ENCODE data around the gene OR2M5. TPM values are rescaled to one million over a fixed set of nuclear protein-coding genes. Genes with fewer than 3 reads are reported as not detected.

OR2M5 gene, protein sequence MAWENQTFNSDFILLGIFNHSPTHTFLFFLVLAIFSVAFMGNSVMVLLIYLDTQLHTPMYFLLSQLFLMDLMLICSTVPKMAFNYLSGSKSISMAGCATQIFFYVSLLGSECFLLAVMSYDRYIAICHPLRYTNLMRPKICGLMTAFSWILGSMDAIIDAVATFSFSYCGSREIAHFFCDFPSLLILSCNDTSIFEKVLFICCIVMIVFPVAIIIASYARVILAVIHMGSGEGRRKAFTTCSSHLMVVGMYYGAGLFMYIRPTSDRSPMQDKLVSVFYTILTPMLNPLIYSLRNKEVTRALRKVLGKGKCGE
- not detected for total RNA-seq

- H3K9me3 ChIP-seq (ENCODE audit: control insufficient read depth in 3 of 3, low read length in 3 of 3) = peaks cover 0 to 6% (median 2%) of the 10 kb centered on the region in 3 donors
- H3K4me1 ChIP-seq (ENCODE audit: control insufficient read depth in 3 of 3, insufficient read depth in 3 of 3, low read length in 3 of 3) = no peaks in the 10 kb centered on the region
- H3K9ac ChIP-seq (ENCODE audit: low read depth in 1 of 3, low read length in 3 of 3) = no peak within 1 kb of the TSS
- H3K4me3 ChIP-seq (ENCODE audit: low read length in 3 of 3) = no peak within 1 kb of the TSS
- H3K27me3 ChIP-seq (ENCODE audit: control insufficient read depth in 3 of 3, insufficient read depth in 3 of 3, low read length in 3 of 3) = no peaks in the 10 kb centered on the region
- H3K36me3 ChIP-seq (ENCODE audit: control insufficient read depth in 3 of 3, insufficient read depth in 3 of 3, low read length in 3 of 3) = no peaks in the 10 kb centered on the region
- H3K27ac ChIP-seq (ENCODE audit: low read depth, low read length) = no peak within 1 kb of the TSS
These were observed at the start of gene OR2M5 for GRCh38 chr1:248144513-248145198. Gene OR2M5, plus strand, starts transcription at chr1:248145148. Its CDS starts 0 bp downstream, at chr1:248145148.

DNA sequence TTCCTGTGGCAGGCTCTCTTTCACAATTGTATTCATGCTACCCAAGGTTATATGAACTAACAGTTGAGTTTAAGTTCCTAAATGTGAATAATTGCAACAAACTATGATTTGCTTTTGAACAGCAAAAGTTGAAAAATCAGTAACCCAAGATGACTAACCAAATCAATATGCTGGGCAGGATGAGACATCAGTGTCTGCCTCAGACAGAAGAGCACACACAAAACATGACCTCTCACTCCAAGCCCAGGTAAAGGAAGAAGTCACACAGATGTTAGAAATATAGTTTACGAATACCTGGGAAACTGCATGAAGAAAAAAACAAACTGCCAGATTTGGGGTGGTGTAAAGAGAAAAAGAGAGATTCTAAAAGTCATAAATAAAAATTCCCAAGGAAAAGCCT is 46.4 kb upstream of the OR2M5 start:
- peaks cover 0 to 2% (median 0%) of the 10 kb centered on the region in 3 donors for H3K9me3 ChIP-seq (ENCODE audit: control insufficient read depth in 3 of 3, low read length in 3 of 3)
- no peaks in the 10 kb centered on the region for H3K36me3 ChIP-seq (ENCODE audit: control insufficient read depth in 3 of 3, insufficient read depth in 3 of 3, low read length in 3 of 3)
- no peak overlapping the region for H3K9ac ChIP-seq (ENCODE audit: low read depth in 1 of 3, low read length in 3 of 3)
- no peaks in the 10 kb centered on the region for H3K27me3 ChIP-seq (ENCODE audit: control insufficient read depth in 3 of 3, insufficient read depth in 3 of 3, low read length in 3 of 3)
- no peak overlapping the region for H3K4me3 ChIP-seq (ENCODE audit: low read length in 3 of 3)
- H3K4me1 ChIP-seq (ENCODE audit: control insufficient read depth in 3 of 3, insufficient read depth in 3 of 3, low read length in 3 of 3) = no peaks in the 10 kb centered on the region
- no peak overlapping the region for H3K27ac ChIP-seq (ENCODE audit: low read depth, low read length)

GRCh38 chr1:248102847-248103246 is 42.1 kb upstream of the OR2M5 start:
- H3K36me3 ChIP-seq (ENCODE audit: control insufficient read depth in 3 of 3, insufficient read depth in 3 of 3, low read length in 3 of 3) = no peaks in the 10 kb centered on the region
- no peak overlapping the region for H3K4me3 ChIP-seq (ENCODE audit: low read length in 3 of 3)
- H3K27ac ChIP-seq (ENCODE audit: low read depth, low read length) = no peak overlapping the region
- peaks cover 0 to 2% (median 0%) of the 10 kb centered on the region in 3 donors for H3K9me3 ChIP-seq (ENCODE audit: control insufficient read depth in 3 of 3, low read length in 3 of 3)
- H3K4me1 ChIP-seq (ENCODE audit: control insufficient read depth in 3 of 3, insufficient read depth in 3 of 3, low read length in 3 of 3) = no peaks in the 10 kb centered on the region
- H3K9ac ChIP-seq (ENCODE audit: low read depth in 1 of 3, low read length in 3 of 3) = no peak overlapping the region
- H3K27me3 ChIP-seq (ENCODE audit: control insufficient read depth in 3 of 3, insufficient read depth in 3 of 3, low read length in 3 of 3) = no peaks in the 10 kb centered on the region

DNA sequence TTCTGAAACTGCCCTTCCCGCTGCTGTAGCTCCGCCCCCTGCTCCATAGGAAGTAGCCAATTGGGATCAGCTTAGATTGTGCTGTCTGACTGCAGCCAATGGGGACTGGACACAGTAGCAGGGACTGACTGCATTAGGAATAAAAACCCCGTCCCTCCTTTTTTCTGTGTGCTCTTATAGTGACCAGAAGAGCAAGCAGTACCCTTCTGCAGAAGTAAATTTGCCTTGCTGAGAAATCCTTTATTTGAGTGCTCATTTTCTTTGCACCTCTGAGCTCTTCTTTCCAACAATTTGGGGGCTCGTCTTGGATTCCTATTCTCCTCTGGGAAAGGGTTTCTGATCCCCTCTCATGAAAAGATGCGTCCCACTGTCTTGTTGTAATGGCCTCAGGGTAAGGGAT is 33.8 kb upstream of the OR2M5 start:
- no peak overlapping the region for H3K27ac ChIP-seq (ENCODE audit: low read depth, low read length)
- H3K36me3 ChIP-seq (ENCODE audit: control insufficient read depth in 3 of 3, insufficient read depth in 3 of 3, low read length in 3 of 3) = no peaks in the 10 kb centered on the region
- peaks cover 0 to 14% (median 0%) of the 10 kb centered on the region in 3 donors for H3K9me3 ChIP-seq (ENCODE audit: control insufficient read depth in 3 of 3, low read length in 3 of 3)
- H3K9ac ChIP-seq (ENCODE audit: low read depth in 1 of 3, low read length in 3 of 3) = no peak overlapping the region
- no peaks in the 10 kb centered on the region for H3K4me1 ChIP-seq (ENCODE audit: control insufficient read depth in 3 of 3, insufficient read depth in 3 of 3, low read length in 3 of 3)
- no peaks in the 10 kb centered on the region for H3K27me3 ChIP-seq (ENCODE audit: control insufficient read depth in 3 of 3, insufficient read depth in 3 of 3, low read length in 3 of 3)
- H3K4me3 ChIP-seq (ENCODE audit: low read length in 3 of 3) = no peak overlapping the region

- peaks cover 0 to 14% (median 0%) of the 10 kb centered on the region in 3 donors for H3K9me3 ChIP-seq (ENCODE audit: control insufficient read depth in 3 of 3, low read length in 3 of 3)
- no peak overlapping the region for H3K9ac ChIP-seq (ENCODE audit: low read depth in 1 of 3, low read length in 3 of 3)
These were observed 30.1 kb upstream of the OR2M5 start for GRCh38 chr1:248114890-248115289.

GRCh38 chr1:248127653-248128052 is 17.3 kb upstream of the OR2M5 start:
- H3K4me3 ChIP-seq (ENCODE audit: low read length in 3 of 3) = no peak overlapping the region
- H3K9me3 ChIP-seq (ENCODE audit: control insufficient read depth in 3 of 3, low read length in 3 of 3) = no peaks in the 10 kb centered on the region
- H3K9ac ChIP-seq (ENCODE audit: low read depth in 1 of 3, low read length in 3 of 3) = no peak overlapping the region
- H3K4me1 ChIP-seq (ENCODE audit: control insufficient read depth in 3 of 3, insufficient read depth in 3 of 3, low read length in 3 of 3) = no peaks in the 10 kb centered on the region
- H3K36me3 ChIP-seq (ENCODE audit: control insufficient read depth in 3 of 3, insufficient read depth in 3 of 3, low read length in 3 of 3) = no peaks in the 10 kb centered on the region
- no peak overlapping the region for H3K27ac ChIP-seq (ENCODE audit: low read depth, low read length)
- H3K27me3 ChIP-seq (ENCODE audit: control insufficient read depth in 3 of 3, insufficient read depth in 3 of 3, low read length in 3 of 3) = no peaks in the 10 kb centered on the region

More at GRCh38 chr1:248114890-248115289, 30.1 kb upstream of the OR2M5 start:
- Histone ChIP-seq H3K27ac (ENCODE audit: low read depth, low read length) (no peak overlapping the region), H3K4me1 (ENCODE audit: control insufficient read depth in 3 of 3, insufficient read depth in 3 of 3, low read length in 3 of 3) (no peaks in the 10 kb centered on the region), H3K36me3 (ENCODE audit: control insufficient read depth in 3 of 3, insufficient read depth in 3 of 3, low read length in 3 of 3) (no peaks in the 10 kb centered on the region), H3K27me3 (ENCODE audit: control insufficient read depth in 3 of 3, insufficient read depth in 3 of 3, low read length in 3 of 3) (no peaks in the 10 kb centered on the region), H3K4me3 (ENCODE audit: low read length in 3 of 3) (no peak overlapping the region)

- H3K9me3 ChIP-seq (ENCODE audit: control insufficient read depth in 3 of 3, low read length in 3 of 3) = no peaks in the 10 kb centered on the region
- H3K27me3 ChIP-seq (ENCODE audit: control insufficient read depth in 3 of 3, insufficient read depth in 3 of 3, low read length in 3 of 3) = no peaks in the 10 kb centered on the region
- H3K36me3 ChIP-seq (ENCODE audit: control insufficient read depth in 3 of 3, insufficient read depth in 3 of 3, low read length in 3 of 3) = no peaks in the 10 kb centered on the region
- no peak overlapping the region for H3K9ac ChIP-seq (ENCODE audit: low read depth in 1 of 3, low read length in 3 of 3)
- H3K4me3 ChIP-seq (ENCODE audit: low read length in 3 of 3) = no peak overlapping the region
- H3K4me1 ChIP-seq (ENCODE audit: control insufficient read depth in 3 of 3, insufficient read depth in 3 of 3, low read length in 3 of 3) = no peaks in the 10 kb centered on the region
- H3K27ac ChIP-seq (ENCODE audit: low read depth, low read length) = no peak overlapping the region
These were observed 8.1 kb upstream of the OR2M5 start for GRCh38 chr1:248136811-248137210.

GRCh38 chr1:248140846-248141245 is 4.1 kb upstream of the OR2M5 start:
- no peak overlapping the region for H3K4me3 ChIP-seq (ENCODE audit: low read length in 3 of 3)
- H3K9ac ChIP-seq (ENCODE audit: low read depth in 1 of 3, low read length in 3 of 3) = no peak overlapping the region
- H3K36me3 ChIP-seq (ENCODE audit: control insufficient read depth in 3 of 3, insufficient read depth in 3 of 3, low read length in 3 of 3) = no peaks in the 10 kb centered on the region
- no peak overlapping the region for H3K27ac ChIP-seq (ENCODE audit: low read depth, low read length)
- no peaks in the 10 kb centered on the region for H3K4me1 ChIP-seq (ENCODE audit: control insufficient read depth in 3 of 3, insufficient read depth in 3 of 3, low read length in 3 of 3)
- H3K27me3 ChIP-seq (ENCODE audit: control insufficient read depth in 3 of 3, insufficient read depth in 3 of 3, low read length in 3 of 3) = no peaks in the 10 kb centered on the region
- H3K9me3 ChIP-seq (ENCODE audit: control insufficient read depth in 3 of 3, low read length in 3 of 3) = no peaks in the 10 kb centered on the region

- Histone ChIP-seq H3K4me1 (ENCODE audit: control insufficient read depth in 3 of 3, insufficient read depth in 3 of 3, low read length in 3 of 3) (no peaks in the 10 kb centered on the region), H3K9me3 (ENCODE audit: control insufficient read depth in 3 of 3, low read length in 3 of 3) (peaks cover 0 to 3% (median 0%) of the 10 kb centered on the region in 3 donors), H3K9ac (ENCODE audit: low read depth in 1 of 3, low read length in 3 of 3) (no peak overlapping the region), H3K4me3 (ENCODE audit: low read length in 3 of 3) (no peak overlapping the region), H3K27me3 (ENCODE audit: control insufficient read depth in 3 of 3, insufficient read depth in 3 of 3, low read length in 3 of 3) (no peaks in the 10 kb centered on the region), H3K27ac (ENCODE audit: low read depth, low read length) (no peak overlapping the region), H3K36me3 (ENCODE audit: control insufficient read depth in 3 of 3, insufficient read depth in 3 of 3, low read length in 3 of 3) (no peaks in the 10 kb centered on the region)
These were observed 1.6 kb upstream of the OR2M5 start for GRCh38 chr1:248143311-248143710.

DNA sequence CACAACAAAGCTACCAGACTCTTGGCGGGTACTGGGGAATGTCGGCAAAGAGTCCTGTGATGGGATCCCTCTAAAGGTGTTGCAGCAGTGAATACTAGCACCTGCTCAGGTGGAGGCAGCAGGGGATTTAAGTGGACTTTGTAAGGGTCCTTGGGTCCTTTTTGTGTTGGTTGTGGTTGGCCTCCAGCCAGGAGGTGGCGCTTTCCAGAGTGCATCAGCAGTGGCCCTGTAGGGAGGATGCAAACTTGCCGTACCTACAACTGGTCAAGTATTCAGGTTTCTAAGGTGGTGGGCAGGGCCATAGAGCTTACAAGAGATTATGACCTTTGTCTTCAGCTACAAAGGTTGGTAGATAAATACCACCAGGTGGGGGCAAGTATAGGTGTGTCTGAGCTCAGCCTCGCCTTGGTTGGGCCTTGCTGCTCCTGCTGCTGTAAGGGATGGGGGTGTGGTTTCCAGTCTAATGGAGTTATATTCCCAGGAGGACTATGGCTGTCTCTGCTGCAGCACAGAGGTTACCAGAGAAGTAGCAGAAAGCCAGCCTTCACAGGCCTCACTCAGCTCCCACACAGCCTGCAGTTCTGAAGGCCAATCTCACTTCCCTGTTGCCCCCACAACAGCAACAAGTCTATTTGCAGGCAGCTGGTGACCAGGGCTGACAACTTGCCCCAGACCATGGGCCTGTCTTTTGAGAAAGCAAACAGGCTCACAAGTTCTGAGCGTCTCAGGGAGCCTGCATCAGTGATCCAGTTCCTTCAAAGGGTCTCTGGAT is 7.3 kb downstream of the OR2M5 start:
- no peak overlapping the region for H3K9ac ChIP-seq (ENCODE audit: low read depth in 1 of 3, low read length in 3 of 3)
- no peaks in the 10 kb centered on the region for H3K36me3 ChIP-seq (ENCODE audit: control insufficient read depth in 3 of 3, insufficient read depth in 3 of 3, low read length in 3 of 3)
- no peak overlapping the region for H3K27ac ChIP-seq (ENCODE audit: low read depth, low read length)
- no peak overlapping the region for H3K4me3 ChIP-seq (ENCODE audit: low read length in 3 of 3)
- peaks cover 4 to 5% (median 5%) of the 10 kb centered on the region in 3 donors for H3K9me3 ChIP-seq (ENCODE audit: control insufficient read depth in 3 of 3, low read length in 3 of 3)
- no peaks in the 10 kb centered on the region for H3K27me3 ChIP-seq (ENCODE audit: control insufficient read depth in 3 of 3, insufficient read depth in 3 of 3, low read length in 3 of 3)
- H3K4me1 ChIP-seq (ENCODE audit: control insufficient read depth in 3 of 3, insufficient read depth in 3 of 3, low read length in 3 of 3) = no peaks in the 10 kb centered on the region

Measured in skeletal muscle tissue (tissue), 4 donors.